ENCODE results near the gene OR9A4.

GRCh38 chr7:141906285-141906684 lies 9.9 kb upstream of the OR9A4 start:
- TF ChIP-seq POLR2AphosphoS5 (IDR thresholded peaks at IDR 0.05; ENCODE audit: low read depth) = no peak
- TF ChIP-seq CREB1 (CRISPR knock-in tag; IDR thresholded peaks at IDR 0.05; ENCODE audit: low read depth) = no peak
- TF ChIP-seq REST (IDR thresholded peaks at IDR 0.05; ENCODE audit: unreplicated experiment) = no peak
- no peak for TF ChIP-seq ETS1 (IDR thresholded peaks at IDR 0.05)
- no peak for TF ChIP-seq JUNB (IDR thresholded peaks at IDR 0.05; ENCODE audit: unreplicated experiment)
- no peak for TF ChIP-seq ZNF331 (CRISPR knock-in tag; IDR thresholded peaks at IDR 0.05; ENCODE audit: low read depth)
- TF ChIP-seq CTCF (conservative IDR thresholded peaks at IDR 0.05; ENCODE audit: low read depth in 2 of 2) = no peak
- TF ChIP-seq EZH2 (IDR thresholded peaks at IDR 0.05; ENCODE audit: low read depth, unreplicated experiment) = no peak
- no peak for TF ChIP-seq EZH2phosphoT487 (IDR thresholded peaks at IDR 0.05; ENCODE audit: unreplicated experiment)

Data from GM23338 (cell line).